Renal cortical epithelial cell (primary cell): Measurements from ENCODE around the gene PACS1. TPM values are rescaled to one million over a fixed set of nuclear protein-coding genes. Genes with fewer than 3 reads are reported as not detected.

Source experiments
- DNase-seq: peaks from one replicate; pipeline ENCODE4 v3.0.0-alpha.2; 2011; ENCODE audit warnings: low read depth
- total RNA-seq: library from RNA; depleted of rRNA; stranded (reverse); fragments of >200 nt; gene quantifications from 2 replicates; pipeline ENCODE4 v1.2.3, GENCODE V29; 2014

PACS1 gene
- total RNA-seq, 1 donor from 2014 or later: 61.2 TPM

DNA sequence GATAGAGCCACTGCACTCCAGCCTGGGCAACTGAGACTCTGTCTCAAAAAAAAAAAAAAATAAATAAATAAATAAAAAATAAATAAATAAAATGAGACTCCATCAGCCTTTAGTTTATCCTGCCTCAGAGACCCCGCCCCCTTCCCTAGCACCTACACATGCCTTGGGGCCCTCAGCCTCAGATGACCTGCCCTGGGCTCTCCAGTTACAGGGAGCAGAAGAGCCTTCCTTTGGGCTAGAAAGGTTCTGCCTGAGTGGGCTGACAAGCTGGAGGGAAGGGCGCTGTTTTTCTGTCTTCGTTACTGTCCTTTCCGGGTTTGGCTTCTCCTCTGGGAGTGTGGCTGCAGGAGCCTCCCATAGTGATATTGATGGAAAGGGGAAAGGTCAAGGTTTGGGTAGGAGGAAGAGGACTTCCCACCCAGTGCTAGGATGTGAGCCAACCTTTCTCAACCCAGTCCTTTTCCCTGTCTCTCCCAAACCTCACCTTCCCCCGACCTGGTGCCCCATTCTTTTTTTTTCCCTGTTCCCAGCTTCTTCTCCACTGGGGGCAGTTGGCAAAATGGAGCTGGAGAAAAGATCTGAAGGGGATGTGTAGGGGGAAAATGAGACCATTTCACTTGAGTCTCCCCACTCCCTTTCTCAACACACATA lies 19.4 kb upstream of the PACS1 start:
- no peak for DNase-seq

DNA sequence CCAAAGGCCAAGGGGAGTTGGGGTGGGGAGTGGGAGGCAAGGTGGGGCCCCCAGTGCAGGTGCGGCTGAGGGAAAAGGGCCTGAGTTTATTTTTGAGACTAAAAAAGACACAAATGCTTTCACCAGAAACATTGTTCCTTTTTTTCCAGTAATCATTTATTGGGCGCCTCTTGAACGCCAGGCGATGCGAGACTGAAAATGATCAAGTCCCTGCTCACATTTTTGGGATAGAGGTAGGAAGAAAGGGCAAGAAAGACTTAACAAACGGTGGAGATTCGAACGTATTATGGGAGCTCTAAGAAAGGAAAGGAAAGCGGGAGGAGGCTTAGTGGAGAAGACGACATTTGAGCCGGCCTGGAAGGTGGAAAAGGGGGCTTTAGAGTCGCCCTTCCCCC lies 18.7 kb upstream of the PACS1 start:
- peak; percentile 9 for DNase-seq

DNA sequence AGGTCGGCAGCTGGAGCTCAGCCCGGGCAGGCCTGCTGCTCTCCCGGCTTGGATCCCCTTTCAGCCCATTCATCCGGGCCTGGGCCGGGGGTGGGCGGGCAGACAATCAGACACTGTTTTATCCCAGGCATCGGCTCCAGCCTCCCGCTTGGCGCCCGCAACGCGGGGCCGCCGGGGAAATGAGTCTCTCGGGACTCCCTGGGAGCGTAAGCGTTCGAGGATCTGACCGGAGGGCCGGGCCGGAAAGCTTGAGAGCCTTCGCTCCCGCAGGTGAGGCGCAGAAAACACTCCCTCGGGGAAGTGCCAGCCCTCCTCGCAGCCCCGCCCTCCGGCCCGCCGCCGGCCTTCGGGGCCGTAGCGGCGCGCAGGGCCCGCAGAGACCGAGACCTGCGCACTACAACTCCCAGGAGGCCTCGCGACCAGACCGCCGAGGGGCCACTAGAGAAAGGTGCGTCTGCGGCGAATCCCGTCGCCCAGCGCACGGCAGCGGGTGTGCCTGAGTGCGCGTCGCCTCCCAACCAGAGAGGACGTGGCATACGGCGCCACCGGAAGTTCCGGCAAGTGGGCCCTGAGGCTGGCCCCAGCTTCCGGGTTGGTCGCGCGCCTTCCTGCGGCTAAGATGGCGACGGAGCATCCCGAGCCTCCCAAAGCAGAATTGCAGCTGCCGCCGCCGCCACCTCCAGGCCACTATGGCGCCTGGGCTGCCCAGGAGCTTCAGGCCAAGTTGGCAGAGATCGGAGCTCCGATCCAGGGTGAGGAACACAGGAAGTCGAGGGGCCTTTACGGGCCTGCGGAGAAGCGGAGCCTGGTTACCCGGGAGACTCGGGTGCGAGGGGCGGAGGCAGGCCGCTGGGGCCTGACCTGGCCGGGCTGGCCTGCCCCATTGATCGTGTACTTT lies 18.1 kb upstream of the PACS1 start, which contains the start of gene SF3B2:
Gene SF3B2 (plus strand): TSS at position 599 of the 898 bp plus-strand sequence. CDS start 21 bp downstream, at position 620.
- peak; percentile 93 for DNase-seq

DNA sequence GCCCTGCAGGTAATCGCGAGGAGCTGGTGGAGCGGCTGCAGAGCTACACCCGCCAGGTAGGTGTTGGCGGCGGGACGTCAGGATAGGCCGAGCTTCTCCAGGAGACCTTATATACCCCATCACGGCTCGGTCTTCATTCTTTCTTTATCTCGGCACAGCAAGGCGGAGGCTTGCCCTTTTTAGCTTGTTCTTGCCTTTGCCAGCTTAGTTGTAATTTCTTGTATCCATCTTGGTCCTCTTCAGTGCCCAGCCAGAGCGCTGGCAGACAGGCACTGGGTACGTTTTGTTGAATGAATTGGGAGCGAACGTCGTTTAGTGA lies 17.4 kb upstream of the PACS1 start:
- DNase-seq: no peak

DNA sequence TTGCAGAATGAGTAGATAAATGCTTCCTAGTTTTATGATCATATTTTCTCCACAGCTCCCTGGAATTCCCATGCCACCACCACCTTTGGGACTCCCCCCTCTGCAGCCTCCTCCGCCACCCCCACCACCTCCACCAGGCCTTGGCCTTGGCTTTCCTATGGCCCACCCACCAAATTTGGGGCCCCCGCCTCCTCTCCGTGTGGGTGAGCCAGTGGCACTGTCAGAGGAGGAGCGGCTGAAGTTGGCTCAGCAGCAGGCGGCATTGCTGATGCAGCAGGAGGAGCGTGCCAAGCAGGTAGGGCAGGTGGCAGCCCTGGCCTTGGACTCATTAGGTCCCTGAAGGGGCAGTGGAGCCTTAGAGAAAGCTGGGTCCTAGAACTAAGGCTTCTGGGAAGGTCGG lies 15.1 kb upstream of the PACS1 start:
- DNase-seq: no peak

DNA sequence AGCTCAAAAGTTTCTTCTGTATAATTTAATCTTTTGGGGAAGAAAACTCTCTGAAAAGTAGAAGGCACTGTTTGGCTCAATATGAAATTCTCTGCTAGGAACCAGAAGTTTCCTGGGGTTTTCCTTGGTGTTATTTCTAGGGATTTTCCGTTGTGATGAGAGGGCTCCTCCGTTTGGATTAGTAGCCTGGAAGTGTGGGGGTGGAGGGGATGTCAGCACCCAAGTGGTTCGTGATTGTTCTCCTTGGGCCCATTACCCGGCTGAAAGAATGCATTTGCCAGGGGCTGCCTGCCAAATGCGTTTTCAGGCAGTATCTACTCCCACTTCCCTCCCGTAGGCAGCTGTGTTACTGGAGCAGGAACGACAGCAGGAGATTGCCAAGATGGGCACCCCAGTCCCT lies 13.6 kb upstream of the PACS1 start:
- DNase-seq: no peak

DNA sequence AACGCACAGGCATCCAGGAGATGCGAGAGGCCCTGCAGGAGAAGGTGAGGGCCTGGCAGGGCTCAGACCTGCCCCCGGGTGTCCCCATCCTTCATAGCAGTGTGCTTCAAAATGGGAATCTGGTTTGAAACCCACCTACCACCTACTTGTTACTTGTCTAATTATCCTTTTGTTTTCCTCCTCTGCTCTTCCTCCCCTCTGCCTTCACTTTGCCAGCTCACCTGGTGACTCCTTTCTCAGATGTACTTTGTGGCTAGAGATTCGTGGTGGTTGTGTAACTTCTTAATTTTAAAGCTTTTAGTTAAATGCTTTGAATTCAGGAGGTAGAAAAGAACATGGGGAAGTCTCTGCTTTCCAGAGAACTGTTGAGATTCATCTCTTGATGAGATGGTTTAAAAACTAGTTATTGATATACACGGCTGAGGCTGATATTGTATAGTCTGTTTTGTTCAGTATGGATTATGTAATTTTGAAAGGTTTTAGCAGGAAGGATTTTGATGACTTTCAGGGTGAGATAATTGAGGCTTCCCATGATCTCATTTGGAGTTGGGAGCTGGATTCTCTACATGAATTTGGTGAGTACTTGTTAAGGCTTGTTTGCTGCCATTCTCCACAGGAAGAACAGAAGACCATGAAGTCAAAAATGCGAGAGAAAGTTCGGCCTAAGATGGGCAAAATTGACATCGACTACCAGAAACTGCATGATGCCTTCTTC lies 9.9 kb upstream of the PACS1 start:
- no peak for DNase-seq

DNA sequence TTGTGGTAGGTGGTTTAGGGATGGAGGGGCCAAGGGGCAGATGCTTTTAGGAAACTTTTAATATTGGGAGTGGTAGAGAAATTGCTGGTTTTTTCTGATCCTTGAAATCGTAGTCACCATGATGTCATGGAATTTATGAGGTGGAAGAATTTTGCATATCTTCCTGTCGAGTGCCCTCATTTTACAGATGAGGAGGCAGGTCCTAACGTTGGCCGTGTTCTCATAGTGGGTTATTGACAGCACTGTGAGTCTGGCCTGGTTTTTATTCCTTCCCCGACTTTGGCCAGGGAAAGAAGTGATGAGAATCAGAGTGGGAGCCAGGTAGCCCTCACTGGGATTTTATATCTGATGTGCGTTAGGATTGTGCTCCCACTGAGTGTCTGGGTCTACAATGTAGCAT lies 8.8 kb upstream of the PACS1 start:
- no peak for DNase-seq

DNA sequence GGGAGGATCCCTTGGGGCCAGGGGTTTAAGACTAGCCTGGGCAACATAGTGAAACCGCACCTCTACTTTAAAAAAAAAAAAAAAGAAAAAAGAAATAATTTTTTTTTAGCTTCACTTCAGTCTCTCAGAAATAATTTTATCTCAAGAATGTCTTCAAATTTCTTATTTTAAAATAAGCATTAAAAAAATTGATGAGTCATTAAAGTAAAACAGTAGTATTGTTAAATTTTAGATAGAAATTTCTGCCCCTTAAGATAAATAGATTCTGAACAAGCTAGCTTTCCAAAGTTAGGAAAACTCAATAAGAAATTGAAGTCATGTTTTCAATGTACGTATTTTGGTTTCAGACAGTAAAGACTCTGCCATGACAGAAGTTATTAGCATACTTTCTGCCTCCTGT lies 7.7 kb upstream of the PACS1 start:
- no peak for DNase-seq

DNA sequence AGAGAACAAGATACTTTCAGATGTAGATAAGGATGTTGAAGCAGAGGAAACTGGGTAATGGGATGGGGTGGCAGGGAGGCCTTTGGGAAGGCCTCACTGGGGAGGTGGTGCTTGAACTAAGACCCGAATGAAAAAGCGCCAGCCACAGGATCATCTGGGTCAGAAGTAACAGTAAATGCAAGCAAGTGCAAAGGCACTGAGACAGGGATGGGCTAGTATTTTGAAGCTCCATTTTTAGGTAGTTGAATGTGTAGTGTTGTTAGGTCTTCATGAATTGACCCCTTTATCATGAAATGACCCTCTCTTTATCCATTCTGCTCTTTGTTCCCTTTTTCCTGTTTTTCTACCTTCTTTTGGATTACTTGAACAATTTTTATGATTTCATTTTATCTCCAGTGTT lies 6.2 kb upstream of the PACS1 start:
- DNase-seq: no peak

DNA sequence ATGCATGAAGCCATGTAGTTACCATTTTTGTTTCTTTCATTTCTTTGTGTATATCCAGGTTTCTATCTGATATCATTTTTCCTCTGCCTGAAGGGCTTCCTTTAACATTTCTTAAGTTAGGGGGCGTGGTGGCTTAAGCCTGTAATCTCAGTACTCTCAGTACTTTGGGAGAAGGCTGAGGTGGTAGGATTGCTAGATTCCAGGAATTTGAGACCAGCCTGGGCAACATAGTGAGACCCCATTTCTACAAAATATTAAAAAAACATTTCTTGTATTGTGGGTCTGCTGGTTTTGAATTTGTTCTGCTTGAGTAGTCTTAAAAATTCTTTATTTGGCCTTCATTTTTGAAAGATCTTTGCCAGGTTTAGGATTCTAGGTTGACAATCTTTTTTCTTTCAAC lies 5.5 kb upstream of the PACS1 start:
- no peak for DNase-seq

DNA sequence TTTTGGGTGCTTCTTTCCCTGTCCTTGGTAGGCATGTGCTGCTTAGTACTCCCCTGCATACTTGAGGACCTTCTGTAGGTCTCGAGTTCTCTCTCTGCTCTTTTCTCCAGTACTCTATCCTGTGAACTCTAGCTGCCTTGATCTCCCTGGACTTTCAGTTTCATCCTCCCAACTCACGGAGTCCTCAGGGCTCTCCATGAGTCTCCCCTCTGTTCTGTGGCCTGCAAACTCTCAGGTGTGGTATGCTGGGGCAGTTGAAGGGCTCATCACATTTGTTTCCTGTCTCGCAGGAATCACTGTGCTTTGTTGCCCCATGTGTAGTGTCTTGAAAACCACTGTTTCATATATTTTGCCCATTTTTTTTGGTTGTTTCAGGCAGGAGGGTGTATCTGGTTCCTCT lies 3.3 kb upstream of the PACS1 start:
- no peak for DNase-seq

DNA sequence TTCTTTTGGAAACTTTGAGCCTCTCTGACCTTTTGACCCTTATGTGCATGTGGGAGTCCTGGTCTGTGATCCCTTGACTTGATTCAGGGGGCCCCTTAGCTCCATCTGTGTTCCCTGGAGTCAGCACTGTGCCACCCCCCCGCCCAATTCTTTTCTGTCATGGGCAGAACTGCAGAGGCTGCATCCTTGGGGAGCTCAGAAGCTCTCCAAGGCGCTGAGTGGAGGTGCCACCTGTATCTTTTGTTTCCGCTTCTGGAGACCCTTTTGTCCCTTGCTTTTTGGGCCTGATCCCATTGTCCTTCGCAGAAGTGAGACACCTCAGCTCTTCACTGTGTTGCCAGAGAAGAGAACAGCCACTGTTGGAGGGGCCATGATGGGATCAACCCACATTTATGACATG lies 2.4 kb upstream of the PACS1 start:
- DNase-seq: no peak

DNA sequence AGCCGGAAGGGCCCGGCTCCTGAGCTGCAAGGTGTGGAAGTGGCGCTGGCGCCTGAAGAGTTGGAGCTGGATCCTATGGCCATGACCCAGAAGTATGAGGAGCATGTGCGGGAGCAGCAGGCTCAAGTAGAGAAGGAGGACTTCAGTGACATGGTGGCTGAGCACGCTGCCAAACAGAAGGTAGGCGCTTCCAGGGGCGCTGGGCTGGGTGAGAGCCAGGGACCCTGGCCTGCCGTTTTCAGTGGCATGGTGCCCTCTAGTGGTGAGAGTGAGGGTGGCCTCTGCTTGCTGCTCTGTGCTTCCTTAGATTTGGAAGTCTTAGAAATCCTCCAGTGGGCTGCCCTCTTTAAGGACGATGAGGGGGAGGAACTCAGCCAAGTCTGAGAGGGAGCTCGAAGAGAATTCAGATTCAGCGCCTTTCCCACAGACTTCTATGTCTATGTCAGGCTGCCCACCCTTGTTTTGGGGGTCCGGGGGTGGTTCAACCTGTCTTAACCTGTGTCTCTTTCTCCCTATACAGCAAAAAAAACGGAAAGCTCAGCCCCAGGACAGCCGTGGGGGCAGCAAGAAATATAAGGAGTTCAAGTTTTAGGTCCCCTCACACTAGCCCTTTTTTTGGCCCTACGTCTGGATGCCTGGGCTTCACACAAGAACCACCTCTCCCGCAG lies 1.8 kb upstream of the PACS1 start:
- peak; percentile 45 for DNase-seq

DNA sequence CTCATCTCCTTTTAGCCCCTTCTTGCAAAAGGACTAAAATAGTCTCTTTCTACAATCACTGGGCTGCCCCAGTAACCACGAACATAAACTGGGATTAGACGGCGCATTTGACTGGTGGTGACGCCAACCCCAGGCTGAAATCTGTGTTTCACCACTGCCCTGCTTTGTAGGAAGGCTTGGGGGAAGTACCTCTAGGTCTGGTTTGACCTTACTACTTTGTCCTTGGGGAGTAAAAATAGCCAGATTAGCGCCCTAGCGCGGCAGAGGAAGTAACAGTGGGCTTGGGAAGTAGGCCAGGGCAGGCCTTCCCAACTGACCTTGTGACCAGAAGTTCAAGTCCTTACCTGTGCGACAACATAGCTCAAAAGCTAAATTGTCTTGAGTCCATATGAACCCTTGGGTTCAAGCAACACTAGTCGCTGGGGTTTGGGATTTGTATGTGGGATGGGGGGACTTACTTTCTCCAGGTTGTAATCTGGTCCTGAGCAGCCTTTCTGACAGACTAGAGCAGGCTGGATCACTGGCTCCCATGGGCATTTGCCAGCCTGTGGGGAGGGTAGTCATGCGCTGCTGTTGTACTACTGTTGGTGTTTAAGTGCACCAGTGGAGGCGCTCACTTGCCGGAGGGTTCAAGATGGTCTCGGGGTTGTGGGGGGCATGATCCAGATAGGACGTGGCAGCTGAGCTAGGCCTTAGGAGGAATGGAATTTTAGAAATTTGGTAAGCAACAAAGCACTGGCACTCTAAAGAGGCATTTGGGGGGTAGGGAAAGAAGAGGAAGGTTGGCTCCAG lies 953 bp upstream of the PACS1 start:
- DNase-seq: peak; percentile 68

DNA sequence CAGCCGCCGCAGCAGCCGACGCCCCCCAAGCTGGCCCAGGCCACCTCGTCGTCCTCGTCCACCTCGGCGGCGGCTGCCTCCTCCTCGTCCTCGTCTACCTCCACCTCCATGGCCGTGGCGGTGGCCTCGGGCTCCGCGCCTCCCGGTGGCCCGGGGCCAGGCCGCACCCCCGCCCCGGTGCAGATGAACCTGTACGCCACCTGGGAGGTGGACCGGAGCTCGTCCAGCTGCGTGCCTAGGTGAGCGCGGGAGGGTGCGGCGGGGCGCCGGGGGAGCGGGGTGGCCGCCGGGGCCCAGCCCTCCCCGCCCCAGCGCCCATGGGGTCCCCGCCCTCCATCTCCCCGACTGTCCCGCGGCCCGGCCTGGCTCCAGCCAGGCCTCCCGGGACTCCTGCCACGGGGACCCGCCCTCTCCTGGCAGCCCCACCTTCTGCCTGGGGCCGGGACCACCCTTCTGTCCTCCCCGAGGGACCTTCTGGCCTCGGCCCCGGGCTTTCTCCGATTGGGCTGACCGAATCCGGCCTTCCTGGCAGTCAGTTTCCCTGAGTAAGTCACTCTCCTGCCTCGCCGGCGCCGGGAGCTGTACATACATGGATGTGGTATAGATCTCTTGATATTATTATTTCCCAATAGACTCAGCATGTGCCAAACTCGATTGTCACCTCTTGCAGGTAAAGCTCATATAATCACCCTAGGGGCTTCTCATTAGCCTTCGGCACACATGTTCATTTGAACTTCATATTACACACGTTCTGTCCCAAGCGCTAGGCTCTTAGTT lies 720 bp downstream of the PACS1 start:
- no peak for DNase-seq

DNA sequence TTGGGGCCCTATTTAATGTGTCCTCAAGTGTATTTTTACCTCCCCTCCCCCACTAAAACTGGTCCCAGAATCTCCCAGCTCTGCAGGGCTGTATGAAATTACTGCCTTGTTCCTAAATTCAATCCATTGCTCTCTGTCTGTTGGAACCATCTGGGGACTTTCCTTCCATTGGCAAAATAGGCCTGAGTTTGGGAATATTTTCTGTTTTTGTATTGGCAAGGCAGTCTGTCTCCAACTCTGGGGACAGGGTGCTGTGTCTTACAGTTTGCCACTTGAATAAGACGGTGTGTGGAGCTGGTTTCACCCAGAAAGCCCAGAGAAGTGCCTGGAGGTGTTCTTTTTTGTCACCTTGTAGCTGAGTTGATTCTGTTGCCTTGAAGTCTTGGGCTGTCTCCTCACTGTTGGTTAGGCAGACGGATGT lies 1.3 kb downstream of the PACS1 start:
- no peak for DNase-seq

DNA sequence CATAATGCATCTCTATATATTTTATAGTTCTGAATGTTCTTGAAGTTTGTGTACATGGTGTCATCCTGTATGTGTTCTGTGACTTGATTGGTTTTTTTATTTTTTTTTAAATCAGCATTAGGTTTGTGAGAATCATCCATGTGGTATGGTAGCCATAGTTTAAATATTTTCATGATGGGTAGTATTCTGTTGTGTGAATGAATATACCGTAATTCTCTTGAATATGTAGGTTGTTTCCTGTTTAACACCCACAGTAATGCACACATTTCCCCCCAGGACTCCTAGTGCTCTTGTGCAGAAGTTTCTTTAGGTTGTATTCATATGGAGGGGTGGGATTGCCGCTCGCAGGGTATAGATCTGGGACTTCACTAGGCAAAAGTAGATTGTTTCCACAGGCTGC lies 2.0 kb downstream of the PACS1 start:
- DNase-seq: no peak

DNA sequence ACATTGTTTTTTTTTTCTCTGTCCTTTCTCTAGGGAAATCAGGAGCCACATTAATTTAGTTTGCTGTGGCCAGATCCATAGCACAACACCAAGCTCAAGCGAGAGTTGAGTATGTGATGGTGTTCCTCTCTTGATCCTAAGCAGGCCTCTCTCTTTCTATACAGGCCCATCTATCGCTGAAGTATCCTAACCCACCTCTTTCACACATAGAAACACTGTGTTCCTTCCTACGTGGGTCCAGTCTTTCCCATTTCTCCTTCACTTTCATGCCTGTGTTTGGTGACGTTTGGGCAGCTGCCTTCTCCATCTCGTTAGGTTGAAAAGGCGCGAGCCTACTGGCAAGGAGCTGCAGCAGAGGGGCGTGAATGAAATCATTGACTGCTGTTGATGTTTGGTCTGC lies 2.4 kb downstream of the PACS1 start:
- no peak for DNase-seq

DNA sequence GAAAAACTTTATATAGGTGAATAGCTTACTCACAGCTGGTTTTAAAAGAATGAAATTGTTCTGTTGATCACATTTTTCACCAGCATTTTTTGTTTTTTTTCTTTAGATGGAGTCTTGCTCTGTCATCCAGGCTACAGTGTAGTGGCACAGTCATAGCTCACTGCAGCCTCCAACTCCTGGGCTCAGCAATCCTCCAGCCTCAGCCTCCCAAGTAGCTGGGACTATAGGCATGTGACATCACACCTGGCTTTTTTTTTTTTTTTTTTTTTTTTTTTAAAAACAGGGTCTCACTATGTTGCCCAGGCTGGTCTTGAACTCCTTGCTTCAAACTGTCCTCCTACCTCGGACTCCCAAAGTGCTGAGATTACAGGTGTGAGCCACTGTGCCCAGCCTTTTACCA lies 3.6 kb downstream of the PACS1 start:
- no peak for DNase-seq

DNA sequence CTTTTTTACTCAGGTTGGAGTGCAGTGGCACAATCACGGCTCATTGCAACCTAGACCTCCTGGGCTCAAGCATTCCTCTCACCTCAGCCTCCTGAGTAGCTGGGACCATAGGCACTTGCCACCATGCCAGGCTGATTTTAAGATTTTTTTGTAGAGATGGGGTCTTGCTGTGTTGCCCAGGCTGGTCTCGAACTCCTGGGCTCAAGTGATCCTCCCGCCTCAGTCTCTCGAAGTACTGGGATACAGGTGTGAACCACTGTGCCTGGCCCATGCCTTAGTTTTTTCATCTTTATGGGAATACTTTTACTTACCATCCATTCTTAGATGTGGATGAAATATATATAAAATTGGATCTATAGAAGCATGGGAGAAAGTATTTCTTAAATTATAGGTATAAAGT lies 5.2 kb downstream of the PACS1 start:
- no peak for DNase-seq
